HepG2 (cell line): ENCODE measurements around the gene BABAM2. TPM values are rescaled to one million over a fixed set of nuclear protein-coding genes. Genes with fewer than 3 reads are reported as not detected.

Source experiments
- ATAC-seq: fragments of 200-7000 bp; cut with Tn5 transposase; 3 replicates; pipeline ENCODE4 v1.9.1; 2020; ENCODE audit warnings: mild to moderate bottlenecking, moderate library complexity
- BruUV-seq: library from RNA; stranded (reverse); fragments of 400-500 nt; replicated peaks from 2 replicates; lab custom pipeline; 2021; lab: Mats Ljungman, UMichigan
- CTCF ChIA-PET: fragments of 300-600 bp; formaldehyde crosslinking; extraction: SDS; loops from one replicate; lab custom pipeline; 2021; ENCODE audit warnings: low total read pairs, inconsistent platforms, low intra/inter-chr PET ratio; lab: Yijun Ruan, JAX
- POLR2A ChIA-PET: fragments of 350-600 bp; sonication (Branson Sonifier 250); formaldehyde crosslinking; loops from one replicate; lab custom pipeline; 2020; ENCODE audit warnings: antibody characterized with exemption, inconsistent platforms; lab: Yijun Ruan, JAX
- DNase-seq: peaks from one replicate; pipeline ENCODE4 v3.0.0-alpha.2; 2015; ENCODE audit warnings: low spot score
- FAIRE-seq: peaks from 3 replicates; lab custom pipeline; 2011; peaks lifted over from hg19 to GRCh38; lab: Jason Lieb, UNC
- H2AFZ ChIP-seq: one replicate; pipeline ENCODE4 v1.6.1; 2011; ENCODE audit warnings: low read length, inconsistent platforms
- H3K27ac ChIP-seq: fragments of 300-600 bp; 3 replicates; pipeline ENCODE4 v1.8.0; 2011; ENCODE audit warnings: mixed run types, mild to moderate bottlenecking, mixed read lengths, low read length, inconsistent platforms; ENCODE audit not compliant: insufficient read depth; ENCODE audit errors: extremely low read length
- H3K27me3 ChIP-seq, 2 experiments: fragments of 200-600 bp in 1 of 2; 2 replicates in 1 of 2; 3 replicates in 1 of 2; pipeline versions ENCODE4 v1.6.0 to v1.8.0; 2011; ENCODE audit warnings: low read length in 2 of 2, mild to moderate bottlenecking in 2 of 2, moderate library complexity in 2 of 2, inconsistent platforms in 1 of 2; ENCODE audit not compliant: insufficient read depth in 2 of 2, control insufficient read depth in 1 of 2
- H3K36me3 ChIP-seq, 2 experiments: fragments of 200-600 bp in 1 of 2; replicated peaks in 1 of 2; 2 replicates in 1 of 2; 3 replicates in 1 of 2; pipeline versions ENCODE4 v1.5.1 to v1.8.0; 2011; ENCODE audit warnings: low read length in 2 of 2, inconsistent platforms in 1 of 2; ENCODE audit not compliant: insufficient read depth in 2 of 2, control insufficient read depth in 1 of 2
- H3K4me1 ChIP-seq: 2 replicates; pipeline ENCODE4 v1.5.1; 2012; ENCODE audit warnings: low read length, inconsistent platforms; ENCODE audit not compliant: insufficient read depth
- H3K4me2 ChIP-seq: 2 replicates; pipeline ENCODE4 v1.6.0; 2011; ENCODE audit warnings: low read depth, low read length, inconsistent platforms
- H3K4me3 ChIP-seq, 3 experiments: fragments of 200-600 bp in 1 of 3; sonication (generic), shearing (Covaris generic) in 1 of 3; replicated peaks in 1 of 3; 2 replicates each; pipeline ENCODE4 v1.5.1; 2011 to 2016; ENCODE audit warnings: low read length in 3 of 3, inconsistent platforms in 2 of 3, low read depth in 2 of 3, mild to moderate bottlenecking in 2 of 3, control low read depth in 1 of 3, mixed read lengths in 1 of 3; ENCODE audit not compliant: insufficient read depth in 1 of 3
- H3K79me2 ChIP-seq: one replicate; pipeline ENCODE4 v1.6.1; 2011; ENCODE audit warnings: low read length, inconsistent platforms; ENCODE audit not compliant: insufficient read depth
- H3K9ac ChIP-seq: 2 replicates; pipeline ENCODE4 v1.6.0; 2011; ENCODE audit warnings: mild to moderate bottlenecking, low read depth, low read length, inconsistent platforms; ENCODE audit not compliant: insufficient read depth
- H3K9me3 ChIP-seq: 2 replicates; pipeline ENCODE4 v1.5.1; 2012; ENCODE audit warnings: mild to moderate bottlenecking, low read length
- H4K20me1 ChIP-seq: 2 replicates; pipeline ENCODE4 v1.6.0; 2011; ENCODE audit warnings: inconsistent platforms, mild to moderate bottlenecking, low read length, moderate library complexity; ENCODE audit not compliant: insufficient read depth
- ARNTL ChIP-seq: sonication (generic); formaldehyde crosslinking; IDR thresholded peaks from 2 replicates; pipeline ENCODE4 v1.4.0; 2020; ENCODE audit warnings: mild to moderate bottlenecking, missing genetic modification reagents
- SMC3 ChIP-seq: IDR thresholded peaks from 2 replicates; pipeline ENCODE4 v1.6.1; 2011; ENCODE audit warnings: low read length, improper control_type of control experiment
- THAP8 ChIP-seq: sonication (generic); formaldehyde crosslinking; IDR thresholded peaks from 2 replicates; pipeline ENCODE4 v1.5.1; 2020; ENCODE audit warnings: missing genetic modification reagents, mild to moderate bottlenecking, borderline replicate concordance
- ZNF142 ChIP-seq: sonication (generic); formaldehyde crosslinking; IDR thresholded peaks from 2 replicates; pipeline ENCODE4 v1.4.0; 2020; ENCODE audit warnings: missing genetic modification reagents
- ZNF230 ChIP-seq: sonication (generic); formaldehyde crosslinking; IDR thresholded peaks from 2 replicates; pipeline ENCODE4 v1.4.0; 2020; ENCODE audit warnings: mild to moderate bottlenecking, missing genetic modification reagents
- ZNF24 ChIP-seq: fragments of 450-650 bp; IDR thresholded peaks from 2 replicates; pipeline ENCODE4 v1.6.1; 2017; ENCODE audit warnings: antibody characterized with exemption, mild to moderate bottlenecking
- ZNF768 ChIP-seq: sonication (generic); formaldehyde crosslinking; IDR thresholded peaks from 2 replicates; pipeline ENCODE4 v1.4.0; 2020; ENCODE audit warnings: missing genetic modification reagents
- ZZZ3 ChIP-seq: sonication (generic); formaldehyde crosslinking; IDR thresholded peaks from 2 replicates; pipeline ENCODE4 v1.4.0; 2020; ENCODE audit warnings: missing genetic modification reagents, mild to moderate bottlenecking, borderline replicate concordance
- WGBS: methylation state at CpG from one replicate; pipeline ENCODE4 v1.1.6; 2017; ENCODE audit warnings: low lambda C conversion rate; 5-methylcytosine and 5-hydroxymethylcytosine counted together
- in situ Hi-C: cut with HindIII; loops from 2 replicates; pipeline ENCODE4 v1.10.0; 2017; ENCODE audit warnings: low pct_unique_long_range_greater_than_20kb; ENCODE audit not compliant: extremely low pct_ligation_motif_present
- intact Hi-C: fragments of 100-400 bp; cut with micrococcal nuclease; formaldehyde crosslinking; loops from one replicate; pipeline ENCODE4 v1.10.0; 2022; ENCODE audit not compliant: unreplicated experiment
- polyA plus RNA-seq, 8 experiments: library from polyadenylated mRNA; depleted of rRNA in 3 of 8; stranded (reverse) in 7 of 8; unstranded in 1 of 8; fragments of >200 nt; fragmentation: Illumina TruSeq in 4 of 8; extraction: Trizol in 4 of 8; gene quantifications; 2 replicates each; pipeline versions ENCODE4 v1.2.1 to v1.2.3, GENCODE V29; 2011 to 2016; ENCODE audit warnings: low read depth in 4 of 8, missing spikeins in 1 of 8, mixed read lengths in 1 of 8; ENCODE audit not compliant: insufficient read depth in 1 of 8
- total RNA-seq, 5 experiments: library from RNA; depleted of rRNA; stranded (reverse); fragments of >200 nt; fragmentation: Illumina TruSeq; extraction: Trizol; gene quantifications; 2 replicates each; pipeline ENCODE4 v1.2.3, GENCODE V29; 2016; ENCODE audit warnings: low read depth in 1 of 5

The BABAM2 gene
- total and polyA plus RNA-seq, 2 of the 13 experiments (the other 11 are each of a cell fraction or from before 2014, with no cell fraction given), result 24.9 to 28.0 TPM

- no TSS peak for BruUV-seq
- Histone ChIP-seq H4K20me1 (no peaks in the 10 kb centered on the region), H3K27me3 (no peaks in the 10 kb centered on the region), H3K27ac (no peak overlapping the region), H3K4me1 (peaks cover 6% of the 10 kb centered on the region; the same call in 1 of the 2 replicates), H3K79me2 (no peaks in the 10 kb centered on the region), H3K9ac (no peak overlapping the region), H3K4me2 (no peak overlapping the region), H3K9me3 (peaks cover 4% of the 10 kb centered on the region; the same call in 1 of the 2 replicates), H3K4me3 (no peak overlapping the region), H3K36me3 (no peaks in the 10 kb centered on the region), H2AFZ (no peak overlapping the region)
- ChIA-PET POLR2A (no interaction called here), CTCF (no interaction called here)
- TF ChIP-seq ZNF24 (no peak), ZNF230 (CRISPR knock-in tag) (no peak), ZNF768 (CRISPR knock-in tag) (no peak), ZNF142 (CRISPR knock-in tag) (no peak), THAP8 (no peak), ARNTL (CRISPR knock-in tag) (no peak), ZZZ3 (CRISPR knock-in tag) (no peak), SMC3 (no peak)
- in situ Hi-C loops, result no loop called here
- intact Hi-C loops, result no loop called here
- ATAC-seq (no peak), FAIRE-seq (no peak), DNase-seq (no peak)
- WGBS, result 97% methylated on average over 3 of the region's 3 CpGs
These were observed 97.8 kb downstream of the BABAM2 start for GRCh38 chr2:27988306-27988705.
